Epithelial cell of prostate (primary cell): ENCODE measurements around the gene CEBPZ.
A peak's percentile ranks its signal among the peaks of the same experiment; 100 is the strongest.

ENCODE experiments used
- DNase-seq: peaks from one replicate; pipeline ENCODE4 v3.0.0-alpha.2; 2011; ENCODE audit warnings: low read depth, low spot score
- H3K27ac ChIP-seq: fragments of 450-650 bp; 2 replicates; pipeline ENCODE4 v1.5.1; 2017; ENCODE audit warnings: mild to moderate bottlenecking

The CEBPZ gene

DNA sequence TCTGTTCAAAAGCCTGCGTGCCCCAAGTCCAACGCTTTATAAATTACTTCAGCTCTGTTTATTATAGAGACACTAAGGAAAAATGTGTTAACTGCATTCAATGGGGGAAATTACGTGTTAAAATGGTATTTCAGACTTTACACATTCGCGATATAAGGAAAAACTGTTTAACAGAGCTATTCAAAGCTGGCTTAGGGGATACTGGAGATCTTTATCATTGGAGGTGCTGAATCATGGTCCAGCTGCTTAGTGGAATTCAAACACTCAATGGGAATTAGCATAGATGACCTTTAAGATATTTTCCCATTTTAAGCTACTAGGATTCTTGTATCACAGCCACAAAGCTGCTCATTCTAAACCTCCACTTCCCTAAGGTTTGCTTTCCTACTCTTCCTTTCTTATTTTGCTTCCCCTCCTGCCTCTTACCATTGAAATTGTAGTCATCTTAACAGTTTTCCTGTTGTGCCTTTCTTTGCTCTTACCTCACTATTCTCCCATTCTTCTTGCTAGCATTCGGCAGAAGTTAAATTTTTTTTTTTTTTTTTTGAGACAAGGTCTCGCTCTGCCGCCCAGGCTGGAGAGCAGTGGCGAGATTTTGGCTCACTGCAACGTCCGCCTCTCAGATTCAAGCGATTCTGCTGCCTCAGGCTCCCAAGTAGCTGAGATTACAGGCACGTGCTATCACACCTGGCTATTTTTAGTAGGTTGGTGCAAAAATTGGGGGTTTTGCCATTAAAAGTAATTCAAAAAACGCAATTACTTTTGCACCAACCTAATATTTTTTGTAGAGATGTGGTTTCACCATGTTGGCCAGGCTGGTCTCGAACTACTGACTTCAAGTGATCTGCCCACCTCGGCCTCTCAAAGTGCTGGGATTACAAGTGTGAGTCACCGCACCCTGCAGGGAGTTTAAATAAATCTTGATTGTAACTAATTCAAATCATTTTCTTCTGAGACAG, 49.4 kb downstream of the CEBPZ start:
- H3K27ac ChIP-seq = no peak overlapping the region
- no peak for DNase-seq

DNA sequence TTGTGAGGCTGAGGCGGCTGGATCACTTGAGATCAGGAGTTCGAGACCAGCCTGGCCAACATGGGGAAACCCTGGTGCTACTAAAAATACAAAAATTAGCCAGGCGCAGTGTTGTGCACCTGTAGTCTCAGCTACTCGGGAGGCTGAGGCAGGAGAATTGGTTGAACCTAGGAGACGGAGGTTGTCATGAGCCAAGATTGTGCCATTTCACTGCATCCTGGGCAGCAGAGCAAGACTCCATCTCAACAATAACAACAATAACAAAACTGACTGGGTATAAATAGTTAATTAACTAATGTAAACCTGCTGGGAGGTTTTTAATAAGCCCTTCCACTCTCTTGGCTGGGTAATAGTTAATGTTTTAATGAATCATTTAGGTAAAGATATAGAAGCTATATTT, 50.8 kb downstream of the CEBPZ start:
- H3K27ac ChIP-seq = no peak overlapping the region
- DNase-seq = no peak

DNA sequence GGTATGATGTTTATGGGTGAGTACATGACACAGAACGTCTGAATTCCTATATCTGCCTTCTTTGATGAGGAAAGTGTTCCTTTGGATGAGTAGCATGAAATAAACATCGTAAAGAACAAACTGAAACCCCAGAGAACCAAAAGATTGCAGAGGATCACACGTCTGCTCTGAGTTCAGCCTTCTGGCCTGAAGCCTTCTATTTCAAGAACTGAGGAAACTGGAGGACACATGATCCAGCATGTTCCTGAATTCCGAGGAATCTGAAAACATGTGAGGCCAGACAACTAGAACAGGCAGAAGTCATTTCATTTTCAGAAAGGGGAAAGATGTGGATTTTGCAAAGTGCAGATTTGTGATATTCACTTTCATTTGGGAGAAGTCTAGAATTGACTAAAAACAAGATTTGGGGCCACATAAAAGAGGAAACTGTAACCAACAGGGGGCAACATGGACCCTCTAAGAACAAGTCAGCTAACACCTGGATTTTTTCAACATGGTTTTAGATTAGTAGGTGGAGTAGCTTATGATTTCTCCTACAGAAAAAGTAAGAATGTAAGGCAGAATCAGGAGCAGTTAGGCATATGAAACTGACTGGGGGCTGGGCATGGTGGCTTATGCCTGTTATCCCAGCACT, 51.3 kb downstream of the CEBPZ start:
- peak overlapping the region; percentile 21 for H3K27ac ChIP-seq
- DNase-seq = no peak

DNA sequence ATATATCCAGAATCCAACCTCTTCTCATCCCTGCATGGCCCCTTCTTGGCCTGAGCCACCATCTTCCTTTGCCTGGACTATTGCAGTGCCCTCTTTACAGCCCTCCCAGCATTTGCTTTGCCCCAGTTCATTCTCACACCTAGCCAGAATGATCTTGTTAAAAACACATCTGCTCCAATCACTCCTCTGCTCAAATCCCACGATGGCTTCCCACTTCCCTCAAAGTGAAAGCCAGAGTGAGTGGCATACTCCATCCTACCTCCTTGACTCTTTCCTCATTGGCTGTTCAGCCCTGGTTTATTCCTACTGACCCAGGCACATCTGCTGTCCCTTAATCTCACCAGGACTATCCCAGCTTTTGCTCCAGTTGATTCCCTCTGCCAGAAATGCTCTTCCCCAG, 57.7 kb downstream of the CEBPZ start:
- no peak for DNase-seq
- H3K27ac ChIP-seq = no peak overlapping the region

DNA sequence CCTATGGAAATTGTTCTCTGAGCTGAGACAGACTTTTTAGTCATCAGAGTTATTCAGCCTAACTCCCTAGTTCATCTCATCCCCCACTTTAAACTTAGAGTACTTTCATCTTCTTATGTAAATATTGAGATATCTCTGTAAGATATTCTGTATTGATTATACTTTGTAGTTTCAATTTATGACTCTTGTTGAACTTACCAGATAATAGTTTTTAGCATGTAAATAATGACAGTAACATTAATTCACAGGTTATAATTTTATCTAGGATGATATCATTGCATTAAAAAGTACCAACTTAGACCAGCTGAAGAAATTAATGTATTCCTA, 59.8 kb downstream of the CEBPZ start:
- no peak overlapping the region for H3K27ac ChIP-seq
- DNase-seq = no peak

DNA sequence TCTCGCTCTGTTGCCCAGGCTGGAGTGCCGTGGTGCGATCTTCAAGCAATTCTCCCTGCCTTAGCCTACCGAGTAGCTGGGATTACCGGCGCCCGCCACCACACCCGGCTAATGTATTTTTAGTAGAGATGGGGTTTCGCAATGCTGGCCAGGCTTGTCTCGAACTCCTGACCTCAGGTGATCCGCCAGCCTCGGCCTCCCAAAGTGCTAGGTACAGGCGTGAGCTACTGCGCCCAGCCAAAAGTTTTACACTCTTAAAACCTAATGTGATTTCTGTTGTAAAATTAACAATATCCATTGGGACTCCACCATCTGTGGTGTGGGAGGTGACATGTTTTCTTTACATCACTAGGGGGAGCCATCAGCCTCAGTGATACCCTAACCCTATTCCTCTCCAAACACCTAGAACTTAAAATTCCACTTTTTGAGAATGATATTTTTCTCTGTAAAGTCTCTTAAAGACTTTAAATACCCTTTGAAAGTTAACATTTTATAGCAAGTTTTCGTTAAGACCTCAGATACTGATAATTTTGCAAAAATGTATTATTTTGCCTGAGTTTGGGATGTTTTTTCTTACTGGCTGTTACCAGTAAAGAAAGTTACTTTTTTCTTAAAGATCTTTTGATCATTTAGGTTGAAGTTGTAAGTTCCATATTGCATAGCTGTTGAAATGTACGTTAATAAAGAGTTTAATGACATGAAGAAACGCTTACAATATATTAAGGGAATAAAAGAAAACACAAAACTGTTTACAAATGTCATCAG, 63.0 kb downstream of the CEBPZ start:
- H3K27ac ChIP-seq = peak overlapping the region; percentile 23
- DNase-seq = no peak

DNA sequence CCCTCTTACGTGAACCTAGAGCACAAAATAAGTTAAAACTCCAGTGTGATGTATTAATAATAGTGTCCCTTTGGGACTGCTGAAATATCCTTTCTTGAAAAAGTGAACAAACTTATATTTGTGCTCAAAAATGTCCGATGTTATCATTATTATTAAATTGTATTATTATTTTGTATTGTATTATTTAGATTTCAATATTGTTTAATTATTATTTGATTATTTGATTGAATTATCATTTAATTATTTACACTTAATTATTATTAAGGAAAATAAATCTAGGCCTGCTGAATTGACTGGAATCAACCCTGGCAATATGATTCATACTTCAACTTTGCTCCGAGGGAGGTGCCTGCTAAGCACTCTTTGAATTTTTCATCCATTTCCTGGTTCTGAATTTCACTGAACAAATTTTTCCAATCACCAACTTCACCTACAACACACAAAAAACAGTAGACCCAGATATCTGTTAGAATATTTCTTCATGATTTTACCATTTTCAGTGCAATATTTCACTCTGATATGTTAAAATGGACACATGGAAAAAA, 63.7 kb downstream of the CEBPZ start:
- peak overlapping the region; percentile 23 for H3K27ac ChIP-seq
- no peak for DNase-seq

DNA sequence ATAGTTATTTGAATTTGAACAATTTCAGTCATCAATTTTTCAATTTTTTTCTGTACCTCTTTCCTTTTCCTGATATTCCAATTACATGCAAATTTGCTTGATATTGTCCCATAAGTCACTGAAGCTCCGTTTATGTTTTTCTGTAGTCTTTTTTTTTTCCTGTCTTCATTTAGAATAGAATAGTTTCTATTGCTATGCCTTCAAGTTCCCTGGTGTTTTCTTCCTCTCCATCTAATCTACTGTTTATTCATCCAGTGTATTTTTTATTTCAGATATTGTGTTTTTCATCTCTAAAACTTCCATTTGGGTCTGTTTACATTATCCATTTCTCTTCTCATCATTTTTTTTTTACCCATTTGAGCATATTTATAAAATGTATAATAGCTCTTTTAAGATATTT, 66.6 kb downstream of the CEBPZ start:
- H3K27ac ChIP-seq = no peak overlapping the region
- no peak for DNase-seq

DNA sequence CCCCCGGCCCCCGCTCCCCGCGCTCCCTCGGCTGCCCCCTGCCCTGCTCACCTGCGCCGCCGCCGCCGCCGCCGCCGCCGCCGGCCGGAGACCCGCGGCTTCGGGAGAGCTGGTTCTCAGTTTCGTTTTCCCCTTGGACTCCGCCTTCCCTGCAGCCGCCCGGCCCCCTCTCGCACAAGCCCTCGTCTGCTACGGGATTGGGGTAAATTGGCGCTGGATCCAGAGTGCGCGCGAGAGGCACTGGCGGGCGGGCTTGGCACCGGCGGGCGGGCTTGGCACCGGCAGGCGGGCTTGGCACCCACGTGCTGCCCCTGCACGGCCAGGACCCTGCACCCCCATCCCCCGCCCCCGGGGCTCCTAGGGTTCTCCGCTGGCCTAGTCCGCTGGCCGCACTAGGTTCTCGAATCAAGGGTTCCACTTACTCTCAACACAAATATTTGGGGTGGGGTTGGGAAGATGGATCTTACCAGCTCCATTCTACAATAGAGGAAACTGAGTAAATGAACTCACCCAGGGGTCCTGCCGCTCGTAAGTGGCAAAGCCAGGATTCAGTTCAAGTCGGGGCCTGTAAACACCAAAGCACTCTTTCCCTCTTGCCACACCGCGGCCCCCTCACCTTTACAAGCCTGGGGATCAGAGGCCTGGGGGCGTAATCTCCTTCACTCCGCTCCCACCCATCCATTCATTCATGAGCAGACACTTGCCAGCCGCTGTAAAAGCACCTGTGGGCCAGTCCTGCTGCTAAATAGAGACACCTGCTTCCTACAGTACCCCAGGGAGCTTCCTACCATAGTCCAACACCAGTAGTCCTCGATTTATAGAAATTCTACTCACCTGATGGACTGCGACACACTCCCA, 74.3 kb downstream of the CEBPZ start, which contains the start of gene EIF2AK2:
EIF2AK2 (minus strand) TSS at position 124 of the 858 bp plus-strand sequence. CDS start 9,174 bp downstream, outside the sequence.
- DNase-seq = peak; percentile 34
- peak within 1 kb of the TSS; percentile 69 for H3K27ac ChIP-seq

DNA sequence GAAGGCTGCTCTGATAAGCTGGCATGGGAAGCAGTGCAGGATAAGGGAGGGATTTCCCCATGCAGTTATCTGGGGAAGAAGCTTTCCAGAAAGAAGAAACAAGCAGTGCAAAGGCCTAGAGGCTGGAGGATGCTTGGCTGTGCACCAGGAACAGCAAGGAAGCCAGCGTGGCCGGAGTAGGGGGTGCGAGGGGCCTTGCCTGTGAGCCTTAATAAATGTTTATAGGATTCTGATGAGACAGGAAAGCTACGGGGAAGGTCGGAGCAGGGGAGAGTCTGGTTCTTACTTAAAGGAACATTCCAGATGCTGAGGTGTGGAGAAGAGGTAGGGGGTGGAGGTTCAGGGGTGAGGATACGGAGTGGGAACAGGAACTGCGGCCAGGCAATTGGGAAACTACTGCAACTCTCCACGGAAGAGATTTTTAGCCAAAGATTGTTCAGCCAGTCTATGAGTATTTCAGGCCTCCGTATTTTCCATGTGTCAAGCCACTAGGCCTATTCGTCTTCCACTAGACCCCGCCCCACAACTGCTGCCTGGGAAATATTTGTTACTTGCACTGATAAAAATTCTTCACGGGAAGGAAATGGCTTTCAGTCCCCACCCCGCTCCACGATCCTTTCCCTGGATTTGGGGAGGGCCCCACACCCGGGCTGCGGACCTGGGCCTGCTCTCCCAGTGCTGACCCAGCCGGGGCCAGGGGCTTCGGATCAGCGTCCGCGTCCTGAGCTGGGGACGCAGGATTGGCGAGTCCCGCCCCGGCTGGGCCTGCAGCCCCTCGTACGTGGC, 75.1 kb downstream of the CEBPZ start:
- DNase-seq = no peak

DNA sequence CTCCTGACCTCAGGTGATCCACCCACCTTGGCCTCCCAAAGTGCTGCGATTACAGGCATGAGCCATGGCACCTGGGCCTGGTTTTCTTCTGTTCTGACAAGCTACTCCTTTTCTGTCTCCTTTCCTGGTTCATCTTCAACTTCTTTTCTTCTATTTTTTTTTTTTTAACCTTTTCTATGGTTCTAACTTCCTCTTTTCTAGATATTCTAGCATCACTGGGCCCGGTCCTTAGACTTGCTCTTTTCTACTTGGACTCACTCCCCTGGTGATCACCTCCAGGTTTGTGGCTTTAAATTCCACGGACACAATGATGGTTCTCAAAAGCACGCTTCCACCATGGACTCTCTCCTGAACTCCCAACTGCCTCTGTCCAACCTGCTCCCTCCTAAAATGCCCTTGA, 76.6 kb downstream of the CEBPZ start:
- H3K27ac ChIP-seq = no peak overlapping the region
- DNase-seq = no peak

More for the DNA sequence above, 75.1 kb downstream of the CEBPZ start:
- H3K27ac ChIP-seq = peak overlapping the region; percentile 69

DNA sequence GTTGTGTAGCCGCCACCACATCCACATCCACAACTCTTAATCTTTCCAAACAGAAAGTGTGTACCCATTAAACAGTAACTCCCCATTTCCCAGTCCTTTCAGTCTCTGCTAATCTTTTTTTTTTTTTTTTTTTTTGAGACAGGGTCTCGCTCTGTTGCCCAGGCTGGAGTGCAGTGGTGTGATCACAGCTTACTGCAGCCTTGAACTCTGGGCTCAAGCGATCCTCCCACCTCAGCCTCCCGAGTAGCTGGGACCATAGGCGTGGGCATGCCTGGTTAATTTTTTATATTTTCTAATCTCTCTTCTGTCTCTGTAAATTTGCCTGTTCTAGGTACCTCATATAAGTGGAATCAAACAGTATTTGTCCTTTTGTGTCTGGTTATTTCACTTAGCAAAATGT, 78.2 kb downstream of the CEBPZ start:
- no peak for DNase-seq
- H3K27ac ChIP-seq = peak overlapping the region; percentile 39
